Ishikawa (cell line): ENCODE measurements around the gene NOM1.

ENCODE experiments used
- CEBPB ChIP-seq: IDR thresholded peaks from 2 replicates; pipeline ENCODE4 v1.6.1; 2012
- CREB1 ChIP-seq: IDR thresholded peaks from 2 replicates; pipeline ENCODE4 v1.6.1; 2012; ENCODE audit warnings: low read depth
- EGR1 ChIP-seq: IDR thresholded peaks from 2 replicates; pipeline ENCODE4 v1.6.1; 2012
- EP300 ChIP-seq: IDR thresholded peaks from 2 replicates; pipeline ENCODE4 v1.6.1; 2012; ENCODE audit warnings: borderline replicate concordance
- FOXM1 ChIP-seq: IDR thresholded peaks from 2 replicates; pipeline ENCODE4 v1.6.1; 2012; ENCODE audit warnings: low read depth, borderline replicate concordance
- MAX ChIP-seq: IDR thresholded peaks from 2 replicates; pipeline ENCODE4 v1.6.1; 2012
- NFIC ChIP-seq: IDR thresholded peaks from 2 replicates; pipeline ENCODE4 v1.6.1; 2012
- RAD21 ChIP-seq: IDR thresholded peaks from 2 replicates; pipeline ENCODE4 v1.6.1; 2012; ENCODE audit warnings: low read depth
- REST ChIP-seq: IDR thresholded peaks from 2 replicates; pipeline ENCODE4 v1.6.1; 2012; ENCODE audit warnings: low read depth, mild to moderate bottlenecking
- TAF1 ChIP-seq: IDR thresholded peaks from 2 replicates; pipeline ENCODE4 v1.6.1; 2012; ENCODE audit warnings: low read depth, mild to moderate bottlenecking
- TCF12 ChIP-seq: IDR thresholded peaks from 2 replicates; pipeline ENCODE4 v1.6.1; 2012; ENCODE audit warnings: low read depth
- TEAD4 ChIP-seq: IDR thresholded peaks from 2 replicates; pipeline ENCODE4 v1.6.1; 2012
- YY1 ChIP-seq: IDR thresholded peaks from 2 replicates; pipeline ENCODE4 v1.6.1; 2012; ENCODE audit warnings: low read depth
- ZBTB7A ChIP-seq: IDR thresholded peaks from 2 replicates; pipeline ENCODE4 v1.6.1; 2012; ENCODE audit warnings: low read depth
- TF ChIP-seq, protein P1 (sequence below): IDR thresholded peaks from 2 replicates; pipeline ENCODE4 v1.6.1; 2012

Gene NOM1, protein sequence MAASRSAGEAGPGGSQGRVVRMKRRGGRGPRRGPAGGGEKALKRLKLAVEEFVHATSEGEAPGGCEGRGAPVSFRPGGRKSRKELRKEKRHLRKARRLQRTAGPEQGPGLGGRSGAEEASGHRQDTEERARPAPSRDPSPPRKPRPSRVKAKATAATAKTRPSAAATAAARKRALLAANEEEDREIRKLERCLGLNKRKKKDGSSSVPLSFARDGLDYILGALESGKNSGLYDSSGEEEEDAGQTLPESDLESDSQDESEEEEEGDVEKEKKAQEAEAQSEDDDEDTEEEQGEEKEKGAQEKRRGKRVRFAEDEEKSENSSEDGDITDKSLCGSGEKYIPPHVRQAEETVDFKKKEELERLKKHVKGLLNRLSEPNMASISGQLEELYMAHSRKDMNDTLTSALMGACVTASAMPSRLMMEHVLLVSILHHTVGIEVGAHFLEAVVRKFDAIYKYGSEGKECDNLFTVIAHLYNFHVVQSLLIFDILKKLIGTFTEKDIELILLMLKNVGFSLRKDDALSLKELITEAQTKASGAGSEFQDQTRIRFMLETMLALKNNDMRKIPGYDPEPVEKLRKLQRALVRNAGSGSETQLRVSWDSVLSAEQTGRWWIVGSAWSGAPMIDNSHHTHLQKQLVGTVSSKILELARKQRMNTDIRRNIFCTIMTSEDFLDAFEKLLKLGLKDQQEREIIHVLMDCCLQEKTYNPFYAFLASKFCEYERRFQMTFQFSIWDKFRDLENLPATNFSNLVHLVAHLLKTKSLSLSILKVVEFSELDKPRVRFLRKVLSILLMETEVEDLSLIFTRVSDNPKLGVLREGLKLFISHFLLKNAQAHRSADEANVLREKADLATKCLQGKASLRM

GRCh38 chr7:156949541-156950380, at the start of gene NOM1:
NOM1 (plus strand) TSS chr7:156949712; CDS start chr7:156949738, 26 bp downstream.
- no peak for TF ChIP-seq CEBPB
- no peak for TF ChIP-seq TEAD4
- peak; percentile 47; the same call in 1 of the 2 replicates for TF ChIP-seq RAD21
- peak; percentile 59; the same call in 1 of the 2 replicates for TF ChIP-seq CREB1
- TF ChIP-seq MAX: peak; percentile 91
- TF ChIP-seq ZBTB7A: no peak
- TF ChIP-seq EP300: no peak
- TF ChIP-seq YY1: peak; percentile 97
- TF ChIP-seq EGR1: no peak
- TF ChIP-seq TAF1: peak; percentile 99
- TF ChIP-seq FOXM1: no peak
- TF ChIP-seq TCF12: peak; percentile 51; the same call in 1 of the 2 replicates
- TF ChIP-seq, protein P1, sequence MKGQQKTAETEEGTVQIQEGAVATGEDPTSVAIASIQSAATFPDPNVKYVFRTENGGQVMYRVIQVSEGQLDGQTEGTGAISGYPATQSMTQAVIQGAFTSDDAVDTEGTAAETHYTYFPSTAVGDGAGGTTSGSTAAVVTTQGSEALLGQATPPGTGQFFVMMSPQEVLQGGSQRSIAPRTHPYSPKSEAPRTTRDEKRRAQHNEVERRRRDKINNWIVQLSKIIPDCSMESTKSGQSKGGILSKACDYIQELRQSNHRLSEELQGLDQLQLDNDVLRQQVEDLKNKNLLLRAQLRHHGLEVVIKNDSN: 0 out of 2 replicates have a peak, but pooled peaks have one; percentile 28
- no peak for TF ChIP-seq NFIC
- no peak for TF ChIP-seq REST

DNA sequence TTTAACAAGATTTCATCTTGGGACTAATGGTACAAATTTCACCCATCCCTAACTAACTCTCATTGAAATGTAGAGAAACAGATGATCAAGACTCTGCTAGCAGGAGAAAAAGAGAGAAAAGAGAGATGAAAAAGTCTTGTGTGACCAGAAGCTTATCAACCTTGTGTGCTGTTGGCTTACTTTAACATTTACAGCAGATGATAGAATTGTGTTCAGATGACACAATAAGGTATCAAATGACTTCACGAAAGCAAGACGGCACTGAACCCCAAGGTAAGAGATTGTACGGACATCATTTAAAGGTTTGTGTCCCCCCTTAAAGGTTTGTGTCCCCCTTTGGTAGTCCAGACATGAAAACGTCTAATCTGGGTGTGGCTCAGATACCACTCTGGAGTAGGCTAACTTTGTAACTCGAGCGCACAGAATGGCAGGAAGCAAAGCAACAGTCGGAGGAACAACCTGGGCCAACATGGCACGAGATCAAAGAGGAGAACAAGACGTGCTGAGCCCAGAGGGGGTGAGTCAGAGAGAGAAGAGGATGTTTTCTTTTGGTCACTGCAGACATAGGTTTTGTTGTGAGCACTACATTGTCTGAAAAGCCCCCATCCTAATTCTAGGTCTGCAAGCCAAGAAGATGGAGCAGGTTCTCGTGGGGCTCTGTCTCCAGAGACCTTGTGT, 46.1 kb upstream of the NOM1 start:
- TF ChIP-seq REST: no peak
- TF ChIP-seq FOXM1: no peak
- no peak for TF ChIP-seq CREB1
- no peak for TF ChIP-seq YY1
- peak; percentile 83 for TF ChIP-seq NFIC
- no peak for TF ChIP-seq TAF1
- TF ChIP-seq TEAD4: no peak
- no peak for TF ChIP-seq CEBPB
- TF ChIP-seq TCF12: 0 out of 2 replicates have a peak, but pooled peaks have one; percentile 33
- no peak for TF ChIP-seq EGR1
- TF ChIP-seq ZBTB7A: no peak
- TF ChIP-seq EP300: 0 out of 2 replicates have a peak, but pooled peaks have one; percentile 41
- no peak for TF ChIP-seq RAD21
- no peak for TF ChIP-seq MAX
- TF ChIP-seq, protein P1: no peak

GRCh38 chr7:156906200-156906649, 43.3 kb upstream of the NOM1 start:
- TF ChIP-seq TEAD4: no peak
- no peak for TF ChIP-seq CREB1
- TF ChIP-seq, protein P1: no peak
- TF ChIP-seq NFIC: no peak
- TF ChIP-seq ZBTB7A: no peak
- TF ChIP-seq TCF12: no peak
- TF ChIP-seq FOXM1: no peak
- no peak for TF ChIP-seq YY1
- no peak for TF ChIP-seq CEBPB
- TF ChIP-seq EP300: no peak
- no peak for TF ChIP-seq EGR1
- TF ChIP-seq TAF1: no peak
- no peak for TF ChIP-seq MAX
- TF ChIP-seq RAD21: no peak
- TF ChIP-seq REST: no peak
